Measurements from ENCODE around the gene EDIL3. TPM values are rescaled to one million over a fixed set of nuclear protein-coding genes. Genes with fewer than 3 reads are reported as not detected.

EDIL3 gene
- total RNA-seq, 1 experiment from 2014 or later = not detected

DNA sequence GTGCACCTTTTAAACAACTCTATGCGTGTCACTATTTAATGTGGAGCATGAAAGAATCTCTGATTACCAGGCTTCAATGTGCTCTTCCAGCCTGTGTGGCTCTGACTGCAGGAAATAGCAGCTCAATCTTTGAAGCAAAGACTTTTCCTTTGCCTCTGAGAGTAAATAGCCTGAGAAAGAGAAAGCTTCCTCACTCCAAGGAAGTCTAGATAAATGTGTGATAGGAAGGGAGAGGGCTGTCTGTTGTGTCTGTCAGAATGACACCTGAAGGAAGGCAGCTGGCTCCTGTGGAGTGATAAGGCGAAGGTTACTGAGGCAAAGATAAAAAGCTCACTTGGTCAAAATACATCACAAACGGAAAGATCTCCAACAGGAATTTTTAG lies 458.7 kb downstream of the EDIL3 start:
- Mint-ChIP-seq H3K4me1 (ENCODE audit: low read depth, unreplicated experiment) (peaks cover 13% of the 10 kb centered on the region), H3K27ac (ENCODE audit: unreplicated experiment) (no peak overlapping the region), H3K9me3 (ENCODE audit: unreplicated experiment) (no peaks in the 10 kb centered on the region), H3K4me3 (ENCODE audit: unreplicated experiment) (no peak overlapping the region), H3K27me3 (ENCODE audit: insufficient read depth, unreplicated experiment) (peaks cover 2% of the 10 kb centered on the region), H3K36me3 (ENCODE audit: insufficient read depth, unreplicated experiment) (no peaks in the 10 kb centered on the region)
- Histone ChIP-seq H3K36me3 (ENCODE audit: control insufficient read depth, insufficient read depth, low read length) (no peaks in the 10 kb centered on the region), H3K9me3 (no peaks in the 10 kb centered on the region), H3K4me3 (ENCODE audit: low read depth, low read length) (no peak overlapping the region), H3K4me1 (0 out of 2 replicates have a peak, but pooled peaks cover 13% of the 10 kb centered on the region), H3K27me3 (replicated peaks; ENCODE audit: control insufficient read depth, insufficient read depth, low read length) (no peaks in the 10 kb centered on the region)
- peak in 1 of 2 experiments; percentile 36 for DNase-seq
- intact Hi-C loops (cut with micrococcal nuclease; ENCODE audit: unreplicated experiment) = loop anchor here (2.0 to 5.0 kb wide), 2 partner anchors 204 to 329 kb away; partner anchors contain the start of gene HAPLN1
- ChIA-PET CTCF (interaction anchor here (0.7 kb wide), 1 partner anchor 76 kb away, joined by 3 read pairs; no protein-coding TSS in a partner anchor), POLR2A (no interaction called here)
- BruUV-seq (replicated peaks) = no TSS peak
- TF ChIP-seq, protein P1, sequence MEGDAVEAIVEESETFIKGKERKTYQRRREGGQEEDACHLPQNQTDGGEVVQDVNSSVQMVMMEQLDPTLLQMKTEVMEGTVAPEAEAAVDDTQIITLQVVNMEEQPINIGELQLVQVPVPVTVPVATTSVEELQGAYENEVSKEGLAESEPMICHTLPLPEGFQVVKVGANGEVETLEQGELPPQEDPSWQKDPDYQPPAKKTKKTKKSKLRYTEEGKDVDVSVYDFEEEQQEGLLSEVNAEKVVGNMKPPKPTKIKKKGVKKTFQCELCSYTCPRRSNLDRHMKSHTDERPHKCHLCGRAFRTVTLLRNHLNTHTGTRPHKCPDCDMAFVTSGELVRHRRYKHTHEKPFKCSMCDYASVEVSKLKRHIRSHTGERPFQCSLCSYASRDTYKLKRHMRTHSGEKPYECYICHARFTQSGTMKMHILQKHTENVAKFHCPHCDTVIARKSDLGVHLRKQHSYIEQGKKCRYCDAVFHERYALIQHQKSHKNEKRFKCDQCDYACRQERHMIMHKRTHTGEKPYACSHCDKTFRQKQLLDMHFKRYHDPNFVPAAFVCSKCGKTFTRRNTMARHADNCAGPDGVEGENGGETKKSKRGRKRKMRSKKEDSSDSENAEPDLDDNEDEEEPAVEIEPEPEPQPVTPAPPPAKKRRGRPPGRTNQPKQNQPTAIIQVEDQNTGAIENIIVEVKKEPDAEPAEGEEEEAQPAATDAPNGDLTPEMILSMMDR (IDR thresholded peaks at IDR 0.05; ENCODE audit: insufficient read depth in 1 of 2, low read depth in 1 of 2, low read length in 1 of 2, severe bottlenecking in 1 of 2, unreplicated experiment in 1 of 2) = no peak

DNA sequence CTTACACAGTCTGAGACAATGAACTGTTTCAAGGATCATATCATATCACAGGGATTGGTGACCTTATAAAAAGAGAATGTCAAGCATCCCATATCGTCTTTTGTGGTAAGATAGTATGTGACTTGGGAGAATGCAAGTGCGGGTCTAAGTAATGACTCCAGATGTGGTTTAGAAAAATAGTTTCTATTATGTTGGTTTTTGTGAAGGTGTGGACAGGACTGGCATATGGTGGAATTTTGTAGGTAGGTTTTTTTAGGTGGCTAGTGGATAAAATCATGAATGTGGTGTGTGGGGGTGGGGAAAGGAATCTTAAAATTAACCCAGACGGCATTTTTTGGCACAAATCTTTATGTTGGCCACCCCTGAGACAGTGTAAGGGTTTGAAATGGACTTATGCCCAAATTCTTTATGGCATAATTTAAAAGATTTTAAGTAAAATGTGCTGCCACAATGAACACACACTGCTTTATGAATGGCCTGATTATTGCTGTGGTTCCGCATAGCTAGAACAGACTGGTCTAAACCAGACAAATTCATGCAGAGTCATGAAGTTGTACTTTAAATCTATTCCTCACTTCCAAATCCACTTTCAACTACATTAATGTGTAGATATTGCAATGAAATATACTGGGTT lies 459.2 kb downstream of the EDIL3 start:
- TF ChIP-seq, protein P1 (IDR thresholded peaks at IDR 0.05; ENCODE audit: insufficient read depth in 1 of 2, low read depth in 1 of 2, low read length in 1 of 2, severe bottlenecking in 1 of 2, unreplicated experiment in 1 of 2) = no peak
- POLR2A ChIA-PET = no interaction called here
- Histone ChIP-seq H3K4me3 (ENCODE audit: low read depth, low read length) (no peak overlapping the region), H3K9me3 (no peaks in the 10 kb centered on the region), H3K4me1 (0 out of 2 replicates have a peak, but pooled peaks cover 13% of the 10 kb centered on the region), H3K36me3 (ENCODE audit: control insufficient read depth, insufficient read depth, low read length) (no peaks in the 10 kb centered on the region), H3K27me3 (replicated peaks; ENCODE audit: control insufficient read depth, insufficient read depth, low read length) (no peaks in the 10 kb centered on the region)
- Mint-ChIP-seq H3K9me3 (ENCODE audit: unreplicated experiment) (no peaks in the 10 kb centered on the region), H3K4me3 (ENCODE audit: unreplicated experiment) (no peak overlapping the region), H3K27ac (ENCODE audit: unreplicated experiment) (peak overlapping the region; percentile 36), H3K27me3 (ENCODE audit: insufficient read depth, unreplicated experiment) (peaks cover 2% of the 10 kb centered on the region), H3K36me3 (ENCODE audit: insufficient read depth, unreplicated experiment) (no peaks in the 10 kb centered on the region), H3K4me1 (ENCODE audit: low read depth, unreplicated experiment) (peaks cover 13% of the 10 kb centered on the region)
- no TSS peak for BruUV-seq (replicated peaks)
- intact Hi-C loops (cut with micrococcal nuclease; ENCODE audit: unreplicated experiment) = loop anchor here (5.0 kb wide), 1 partner anchor 203 kb away; the partner anchor contains the start of gene HAPLN1
- no peak for DNase-seq
- CTCF ChIA-PET = interaction anchor here (0.7 kb wide), 1 partner anchor 77 kb away, joined by 3 read pairs; no protein-coding TSS in a partner anchor

DNA sequence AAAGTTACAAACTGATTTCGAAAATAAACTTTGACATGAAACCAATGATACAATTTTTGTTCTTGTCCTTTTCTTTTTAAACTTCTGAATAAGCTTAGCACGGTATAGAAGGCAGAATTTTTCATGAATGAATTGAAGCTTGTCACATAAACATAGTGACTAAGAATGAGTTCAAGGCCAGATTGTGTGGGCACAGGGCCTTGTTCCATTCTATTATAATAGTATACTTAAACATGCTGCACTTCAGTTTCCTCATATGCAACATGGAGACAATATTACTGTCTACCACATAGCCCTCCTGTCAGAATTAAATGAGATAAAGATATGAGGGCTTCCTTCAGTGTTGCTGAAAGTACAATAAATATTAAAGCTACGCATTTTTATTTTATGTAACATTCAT lies 459.8 kb downstream of the EDIL3 start:
- H3K4me1 ChIP-seq = 0 out of 2 replicates have a peak, but pooled peaks cover 13% of the 10 kb centered on the region
- Mint-ChIP-seq H3K27ac (ENCODE audit: unreplicated experiment) (peak overlapping the region; percentile 36), H3K27me3 (ENCODE audit: insufficient read depth, unreplicated experiment) (peaks cover 2% of the 10 kb centered on the region), H3K4me3 (ENCODE audit: unreplicated experiment) (no peak overlapping the region), H3K36me3 (ENCODE audit: insufficient read depth, unreplicated experiment) (no peaks in the 10 kb centered on the region), H3K4me1 (ENCODE audit: low read depth, unreplicated experiment) (peaks cover 13% of the 10 kb centered on the region), H3K9me3 (ENCODE audit: unreplicated experiment) (no peaks in the 10 kb centered on the region)
- BruUV-seq (replicated peaks) = no TSS peak
- H3K4me3 ChIP-seq (ENCODE audit: low read depth, low read length) = no peak overlapping the region
- intact Hi-C loops (cut with micrococcal nuclease; ENCODE audit: unreplicated experiment) = loop anchor here (5.0 kb wide), 1 partner anchor 203 kb away; the partner anchor contains the start of gene HAPLN1
- no peaks in the 10 kb centered on the region for H3K27me3 ChIP-seq (replicated peaks; ENCODE audit: control insufficient read depth, insufficient read depth, low read length)
- ChIA-PET POLR2A (no interaction called here), CTCF (no interaction called here)
- no peaks in the 10 kb centered on the region for H3K9me3 ChIP-seq
- TF ChIP-seq, protein P1 (IDR thresholded peaks at IDR 0.05; ENCODE audit: insufficient read depth in 1 of 2, low read depth in 1 of 2, low read length in 1 of 2, severe bottlenecking in 1 of 2, unreplicated experiment in 1 of 2) = no peak
- no peaks in the 10 kb centered on the region for H3K36me3 ChIP-seq (ENCODE audit: control insufficient read depth, insufficient read depth, low read length)
- no peak for DNase-seq
